Adrenal gland (tissue), 19 donors: ENCODE data around the gene CCT8. TPM values are rescaled to one million over a fixed set of nuclear protein-coding genes. Genes with fewer than 3 reads are reported as not detected.

Experiments used
- DNase-seq, 7 donors: peaks; one replicate each; pipeline ENCODE4 v3.0.0-alpha.2; 2019 to 2020
- H3K27ac ChIP-seq, 5 donors: fragments of 200-600 bp; sonication (generic) in 4 of 5; 1 replicate in 3 of 5; 2 replicates in 2 of 5; pipeline versions ENCODE4 v1.5.1 to v1.8.0; 2016 to 2020; ENCODE audit warnings: mild to moderate bottlenecking in 1 of 5
- H3K27me3 ChIP-seq: fragments of 200-600 bp; 2 replicates; pipeline ENCODE4 v1.8.0; 2021
- H3K36me3 ChIP-seq, 2 donors: fragments of 200-600 bp; replicated peaks in 1 of 2; 1 replicate in 1 of 2; 2 replicates in 1 of 2; pipeline versions ENCODE4 v1.5.1 to v1.8.0; 2018 to 2022
- H3K4me1 ChIP-seq, 2 donors: fragments of 200-600 bp; replicated peaks in 1 of 2; 1 replicate in 1 of 2; 2 replicates in 1 of 2; pipeline versions ENCODE4 v1.5.1 to v1.8.0; 2018 to 2021
- H3K4me3 ChIP-seq, 4 donors: fragments of 200-600 bp; sonication (generic) in 3 of 4; one replicate each; pipeline ENCODE4 v1.5.1; 2016 to 2018
- H3K9me3 ChIP-seq, 3 donors: fragments of 200-600 bp; sonication (generic) in 1 of 3; replicated peaks in 1 of 3; 1 replicate in 2 of 3; 2 replicates in 1 of 3; pipeline versions ENCODE4 v1.5.1 to v1.8.0; 2016 to 2021
- CTCF ChIP-seq, 6 experiments: fragments of 450-650 bp in 4 of 6; fragments of 200-600 bp in 2 of 6; sonication (generic) in 1 of 6; IDR thresholded peaks; 1 replicate in 5 of 6; 2 replicates in 1 of 6; pipeline versions ENCODE4 v1.5.1 to v1.8.0; 2016 to 2021; ENCODE audit warnings: antibody characterized with exemption in 6 of 6, mild to moderate bottlenecking in 2 of 6, moderate library complexity in 1 of 6
- POLR2A ChIP-seq, 2 donors: fragments of 450-650 bp; IDR thresholded peaks; one replicate each; pipeline ENCODE4 v1.6.1; 2017; ENCODE audit warnings: antibody characterized with exemption in 2 of 2, mild to moderate bottlenecking in 2 of 2, moderate library complexity in 1 of 2
- WGBS, 4 donors: extraction: QIAGEN DNeasy Blood & Tissue Kit in 2 of 4; methylation state at CpG; one replicate each; pipeline versions ENCODE4 v1.1.5 to v1.1.7; 2013 to 2017; 5-methylcytosine and 5-hydroxymethylcytosine counted together
- intact Hi-C, 2 donors: fragments of 100-400 bp; cut with DNase I; formaldehyde crosslinking; loops; one replicate each; pipeline versions ENCODE4 v1.14.1 to v1.15.0; 2022 to 2023
- long read RNA-seq, 10 donors: library from polyadenylated mRNA in 3 of 10; unstranded in 2 of 10; stranded (forward) in 1 of 10; transcript quantifications; one replicate each; pipeline ENCODE4 v2.0.0 and lab custom pipeline, GENCODE V29; 2021 to 2026
- polyA plus RNA-seq, 3 donors: library from polyadenylated mRNA; stranded (reverse); fragments of 200-250 nt in 2 of 3; fragments of 350-450 nt in 1 of 3; fragmentation: Illumina TruSeq in 1 of 3; extraction: RNeasy Lipid Tissue Mini Kit (QIAGEN cat#74804) in 1 of 3; gene quantifications; one replicate each; pipeline ENCODE4 v1.2.3, GENCODE V29; 2013 to 2014
- total RNA-seq, 9 donors: library from RNA; depleted of rRNA in 4 of 9; stranded (reverse); fragments of >200 nt in 4 of 9; fragments of 120-200 nt in 1 of 9; fragmentation: NEBNext Ultra II Directional in 1 of 9; extraction: Animal tissue kit (Norgen Biotek cat#: 25700) in 1 of 9; gene quantifications; one replicate each; pipeline versions ENCODE4 v1.1.0 to v1.2.4, GENCODE V29; 2013 to 2023
- donor health status: healthy with polysubstance abuse.
- donor health status: Bipolar disorder and iron deficiency.
- donor health status: DM: yes; HTN: yes; CAD: no.
- donor health status: DM: no; HTN: no; CAD: no.
- donor health status: DM: no; HTN: no; CAD: no.
- donor health status: DM: yes; HTN: yes; CAD: no.

Gene CCT8
- total RNA-seq (100 to 1,000 TPM; 136 to 308 (median 157) TPM), polyA plus RNA-seq (100 to 1,000 TPM; 108 to 382 (median 210) TPM)
- long read RNA-seq, donor 1, transcript CCT8-201 (15 exons, 2,005 nt): major isoform, 123 of 305 reads
- long read RNA-seq, donor 1, partial matches to known transcripts: 156 of 305 reads
- long read RNA-seq, donor 1, other reads (novel, unspliced or antisense): 21 of 305 reads
- long read RNA-seq, donor 2, transcript CCT8-210 (5 exons, 1,326 nt): minor isoform, 7 of 226 reads
- long read RNA-seq, donor 2, transcript CCT8-201 (15 exons, 2,005 nt): major isoform, 64 of 226 reads
- long read RNA-seq, donor 2, partial matches to known transcripts: 154 of 226 reads
- long read RNA-seq, donor 2, other reads (novel, unspliced or antisense): 0 of 226 reads
- long read RNA-seq, donor 3, transcript CCT8-201 (15 exons, 2,005 nt): major isoform, 89 of 213 reads
- long read RNA-seq, donor 3, partial matches to known transcripts: 107 of 213 reads
- long read RNA-seq, donor 3, other reads (novel, unspliced or antisense): 12 of 213 reads
- long read RNA-seq, donor 4, transcript CCT8-201 (15 exons, 2,005 nt): major isoform, 222 of 260 reads
- long read RNA-seq, donor 4, partial matches to known transcripts: 23 of 260 reads
- long read RNA-seq, donor 4, other reads (novel, unspliced or antisense): 13 of 260 reads
- long read RNA-seq, donor 5, transcript CCT8-201 (15 exons, 2,005 nt): major isoform, 322 of 347 reads
- long read RNA-seq, donor 5, partial matches to known transcripts: 6 of 347 reads
- long read RNA-seq, donor 5, other reads (novel, unspliced or antisense): 19 of 347 reads
- long read RNA-seq, donor 6, transcript CCT8-201 (15 exons, 2,005 nt): major isoform, 125 of 147 reads
- long read RNA-seq, donor 6, partial matches to known transcripts: 16 of 147 reads
- long read RNA-seq, donor 6, other reads (novel, unspliced or antisense): 5 of 147 reads
- long read RNA-seq, donor 7, transcript CCT8-201 (15 exons, 2,005 nt): major isoform, 38 of 144 reads
- long read RNA-seq, donor 7, partial matches to known transcripts: 102 of 144 reads
- long read RNA-seq, donor 7, other reads (novel, unspliced or antisense): 0 of 144 reads
- long read RNA-seq, donor 8, transcript CCT8-210 (5 exons, 1,326 nt): minor isoform, 5 of 236 reads
- long read RNA-seq, donor 8, transcript CCT8-201 (15 exons, 2,005 nt): major isoform, 93 of 236 reads
- long read RNA-seq, donor 8, partial matches to known transcripts: 115 of 236 reads
- long read RNA-seq, donor 8, other reads (novel, unspliced or antisense): 21 of 236 reads
- long read RNA-seq, donor 9, transcript CCT8-201 (15 exons, 2,005 nt): major isoform, 83 of 168 reads
- long read RNA-seq, donor 9, transcript CCT8-210 (5 exons, 1,326 nt): minor isoform, 5 of 168 reads
- long read RNA-seq, donor 9, partial matches to known transcripts: 69 of 168 reads
- long read RNA-seq, donor 9, other reads (novel, unspliced or antisense): 10 of 168 reads
- long read RNA-seq, donor 10, transcript CCT8-201 (15 exons, 2,005 nt): major isoform, 36 of 44 reads
- long read RNA-seq, donor 10, partial matches to known transcripts: 6 of 44 reads
- long read RNA-seq, donor 10, other reads (novel, unspliced or antisense): 0 of 44 reads

DNA sequence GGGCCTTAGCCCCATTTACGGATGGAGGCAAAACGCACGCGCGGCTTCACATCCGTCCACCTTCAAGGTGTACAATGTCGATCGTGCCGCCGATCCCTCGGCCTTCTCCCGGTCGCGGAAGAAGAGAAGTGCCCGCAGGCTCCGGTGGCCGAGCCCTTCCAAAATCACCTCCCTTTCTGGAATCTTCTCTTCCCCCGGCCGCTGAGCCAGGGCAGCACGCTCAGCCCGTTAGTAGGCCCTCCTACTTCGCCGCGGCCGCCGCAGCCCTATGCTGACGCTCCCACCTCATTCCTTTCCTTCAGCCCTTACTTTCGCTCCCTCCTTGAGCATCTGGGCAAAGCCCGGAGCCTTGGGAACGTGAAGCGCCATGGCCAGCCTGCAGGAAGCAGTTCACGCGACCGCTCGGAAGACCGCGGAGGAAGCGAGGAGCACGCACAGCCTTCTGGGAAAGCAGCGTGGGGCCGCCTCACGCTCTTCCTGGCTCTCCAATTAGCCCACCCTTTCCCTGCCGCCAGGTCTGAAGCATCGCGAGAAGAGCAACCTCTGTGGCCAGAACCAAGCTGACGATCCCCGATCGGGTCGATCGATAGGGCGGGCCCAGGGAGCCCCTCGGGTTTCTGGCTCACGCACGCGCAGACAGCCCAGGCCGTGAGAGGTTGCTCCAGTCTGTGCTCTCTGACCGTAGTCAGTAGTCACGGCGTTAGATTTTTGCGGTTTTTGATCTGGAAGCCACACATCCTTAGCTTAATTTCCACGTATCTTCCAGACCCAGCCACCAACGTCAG, at the start of gene CCT8:
Gene CCT8 (minus strand): TSS at position 427 of the 785 bp plus-strand sequence. CDS start 58 bp downstream, at position 369.
- no peaks in the 10 kb centered on the region for H3K9me3 ChIP-seq
- peak within 1 kb of the TSS; percentile 76 to 97 (median 94) for H3K27ac ChIP-seq
- DNase-seq: peak; percentile 99 to 100 (median 99)
- no peaks in the 10 kb centered on the region for H3K27me3 ChIP-seq
- peaks cover 0 to 14% of the 10 kb centered on the region in 2 donors for H3K36me3 ChIP-seq
- WGBS, 4 donors: 0 to 1% (median 0%) methylated on average over 37 to 62 of the region's 62 CpGs
- H3K4me3 ChIP-seq: peak within 1 kb of the TSS; percentile 46 to 97 (median 82)
- TF ChIP-seq CTCF (IDR thresholded peaks at IDR 0.05) (no peak), POLR2A (IDR thresholded peaks at IDR 0.05) (peak; percentile 62 to 92)
- intact Hi-C loops: no loop called here
- peaks cover 18 to 39% of the 10 kb centered on the region in 2 donors for H3K4me1 ChIP-seq

- 94 to 96% (median 95%) methylated on average over 1 of the region's 1 CpG for WGBS, 4 donors
- TF ChIP-seq POLR2A (IDR thresholded peaks at IDR 0.05) (no peak), CTCF (IDR thresholded peaks at IDR 0.05) (no peak)
- DNase-seq: no peak
- intact Hi-C loops: no loop called here
- H3K4me1 ChIP-seq: no peaks in the 10 kb centered on the region
- H3K4me3 ChIP-seq: no peak overlapping the region
- no peaks in the 10 kb centered on the region for H3K36me3 ChIP-seq
- H3K9me3 ChIP-seq: no peaks in the 10 kb centered on the region
- H3K27ac ChIP-seq: no peak overlapping the region
- no peaks in the 10 kb centered on the region for H3K27me3 ChIP-seq
Observed at GRCh38 chr21:29121759-29122158, 48.3 kb upstream of the CCT8 start.

DNA sequence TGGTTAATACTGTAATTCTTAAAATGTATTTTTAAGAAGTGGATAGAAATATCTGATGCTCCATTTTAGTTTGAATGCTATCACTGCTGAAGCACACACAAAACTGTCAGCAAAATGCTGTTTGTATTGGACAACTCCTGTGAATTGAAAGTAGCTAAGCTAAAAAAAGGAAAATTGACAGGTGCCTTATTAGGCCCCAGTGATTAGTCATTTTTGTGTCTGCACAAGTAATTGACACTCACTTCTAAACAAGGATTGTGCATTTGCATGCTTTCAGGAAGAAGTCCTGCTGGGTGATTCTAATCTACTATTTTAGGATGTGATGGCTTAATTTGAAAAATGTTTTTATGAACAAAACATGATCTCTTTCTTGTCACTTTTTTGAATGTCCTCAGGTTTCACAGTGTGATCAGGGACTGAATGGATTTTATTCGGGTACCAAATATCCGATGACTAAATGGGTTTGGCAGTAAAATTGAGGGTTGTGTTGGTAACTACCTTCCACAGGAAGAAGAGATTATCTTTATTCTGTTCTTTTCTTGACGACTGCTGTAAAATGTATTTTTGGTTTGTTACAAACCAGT, 44.0 kb upstream of the CCT8 start:
- WGBS, 4 donors: 85 to 92% (median 91%) methylated on average over 3 of the region's 3 CpGs
- H3K4me3 ChIP-seq: no peak overlapping the region
- no peaks in the 10 kb centered on the region for H3K4me1 ChIP-seq
- no peaks in the 10 kb centered on the region for H3K36me3 ChIP-seq
- TF ChIP-seq POLR2A (IDR thresholded peaks at IDR 0.05) (no peak), CTCF (IDR thresholded peaks at IDR 0.05) (no peak)
- H3K27me3 ChIP-seq: no peaks in the 10 kb centered on the region
- DNase-seq: no peak
- H3K9me3 ChIP-seq: no peaks in the 10 kb centered on the region
- intact Hi-C loops: no loop called here
- no peak overlapping the region for H3K27ac ChIP-seq
